NCI-H1105 treated with DMSO at 0.1 percent for 48 hours (cell line): ENCODE results near the gene ADAM30.

Experiments
- DNase-seq: peaks from one replicate; lab custom pipeline; 2025; lab: John Stamatoyannopoulos, UW

ADAM30 gene

GRCh38 chr1:119908661-119909060, 12.3 kb upstream of the ADAM30 start:
- peak; percentile 91 for DNase-seq

DNA sequence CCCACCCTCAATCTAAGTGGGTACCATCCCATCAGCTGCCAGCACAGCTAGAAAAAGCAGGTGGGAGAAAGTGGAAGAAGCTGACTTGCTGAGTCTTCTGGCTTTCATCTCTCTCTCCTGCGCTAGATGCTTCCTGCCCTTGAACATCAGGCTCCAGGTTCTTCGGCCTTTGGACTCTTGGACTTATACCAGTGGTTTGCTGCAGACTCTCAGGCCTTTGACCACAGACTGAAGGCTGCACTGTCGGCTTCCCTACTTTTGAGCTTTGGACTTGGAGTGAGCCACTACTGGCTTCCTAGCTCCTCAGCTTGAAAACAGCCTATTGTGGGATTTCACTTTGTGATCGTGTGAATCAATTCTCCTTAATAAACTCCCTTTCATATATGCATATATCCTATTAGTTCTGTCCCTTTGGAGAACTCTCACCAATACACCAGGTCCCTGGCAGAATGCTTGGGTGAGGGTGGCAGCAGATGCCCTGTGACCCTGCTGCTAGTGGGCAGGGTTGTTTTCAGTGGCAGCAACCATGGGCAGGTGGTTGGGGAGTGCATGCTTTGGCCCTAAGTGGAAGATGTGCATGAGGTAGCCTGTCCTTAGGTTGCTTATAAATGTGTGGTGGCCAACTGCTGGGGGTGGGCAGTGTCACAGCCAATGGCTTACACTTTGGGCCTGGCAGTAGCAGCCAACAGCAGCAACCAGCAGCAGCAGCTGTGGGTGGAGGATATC, 10.8 kb upstream of the ADAM30 start:
- DNase-seq = no peak

DNA sequence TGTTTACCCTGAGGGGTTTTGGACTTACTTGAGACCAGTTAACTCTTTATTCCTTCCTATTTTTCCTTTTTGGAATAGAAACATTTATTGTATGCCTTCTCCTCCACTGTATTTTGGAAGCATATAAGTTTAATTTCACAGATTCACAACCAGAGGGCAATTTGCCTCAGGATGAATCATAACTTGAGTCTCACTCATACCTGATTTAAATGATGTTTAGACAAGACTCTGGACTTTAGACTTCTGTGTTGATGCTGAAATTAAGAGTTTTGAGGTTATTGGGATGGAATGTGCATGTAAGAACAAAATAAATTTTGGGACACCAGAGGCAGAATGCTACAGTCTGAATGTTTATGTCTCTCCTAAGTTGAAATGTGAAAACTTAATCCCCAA, 7.1 kb upstream of the ADAM30 start:
- no peak for DNase-seq

DNA sequence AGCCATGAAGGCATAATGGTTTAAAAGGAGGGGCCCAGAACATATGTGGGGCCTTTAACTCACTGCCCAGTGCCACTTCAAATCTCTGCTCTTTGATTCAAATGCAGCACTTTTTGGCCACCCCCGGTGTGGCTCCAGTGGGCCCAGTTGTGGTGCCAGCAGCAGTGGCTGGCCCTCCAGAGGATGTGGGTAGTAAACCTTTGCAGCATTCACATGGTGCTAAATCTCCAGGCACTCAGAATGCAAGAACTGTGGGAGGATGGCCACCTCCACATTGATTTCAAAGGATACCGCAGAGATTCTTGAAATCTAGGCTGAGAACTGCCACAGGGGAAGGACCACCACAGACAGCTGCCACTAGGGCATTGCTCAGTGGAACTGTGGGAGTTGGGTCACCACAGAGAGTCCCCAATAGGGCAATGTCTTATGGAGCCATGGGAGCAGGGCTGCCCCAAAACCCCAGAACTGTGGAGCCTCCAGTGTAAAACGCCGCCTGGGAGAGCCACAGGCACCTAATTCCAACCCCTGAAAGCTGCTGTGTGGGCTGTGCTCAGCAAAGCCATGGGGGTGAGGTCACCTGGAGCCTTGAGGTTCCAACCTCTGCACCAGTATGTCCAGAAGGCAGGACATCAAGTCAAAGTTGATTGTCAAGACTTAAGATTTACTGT, 6.6 kb upstream of the ADAM30 start:
- DNase-seq = no peak

DNA sequence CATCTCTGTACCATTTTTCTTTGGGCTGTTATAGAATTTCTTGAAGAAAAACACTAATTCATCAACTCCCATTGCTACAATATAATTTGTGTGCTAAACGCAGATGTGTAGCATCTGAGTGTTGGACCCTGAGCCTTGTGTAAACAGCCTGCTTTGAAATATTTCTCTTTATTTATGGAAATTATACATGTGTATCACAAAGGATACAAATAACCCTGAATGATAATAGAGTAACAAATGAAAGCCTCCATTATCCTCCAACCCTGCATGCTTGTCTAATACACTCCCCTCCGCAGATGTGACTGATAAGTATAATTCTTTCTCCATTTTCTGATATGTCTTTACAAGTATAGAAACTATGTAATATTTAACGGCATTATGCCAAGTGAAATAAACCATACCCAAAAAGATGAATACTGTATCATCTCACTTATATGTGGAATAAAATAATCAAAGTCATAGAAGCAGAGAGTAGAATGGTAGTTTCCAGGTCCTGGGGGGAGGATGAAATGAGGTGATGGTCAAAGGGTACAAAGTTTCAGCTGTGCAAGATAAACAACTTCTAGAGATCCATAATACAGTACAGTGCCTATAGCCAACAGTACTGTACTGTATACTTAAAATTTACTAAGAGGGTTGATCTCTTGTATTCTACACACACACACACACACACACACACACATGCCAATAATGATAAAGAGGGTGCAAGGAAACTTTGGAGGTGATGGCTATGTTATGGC, 2.8 kb upstream of the ADAM30 start:
- DNase-seq = no peak

DNA sequence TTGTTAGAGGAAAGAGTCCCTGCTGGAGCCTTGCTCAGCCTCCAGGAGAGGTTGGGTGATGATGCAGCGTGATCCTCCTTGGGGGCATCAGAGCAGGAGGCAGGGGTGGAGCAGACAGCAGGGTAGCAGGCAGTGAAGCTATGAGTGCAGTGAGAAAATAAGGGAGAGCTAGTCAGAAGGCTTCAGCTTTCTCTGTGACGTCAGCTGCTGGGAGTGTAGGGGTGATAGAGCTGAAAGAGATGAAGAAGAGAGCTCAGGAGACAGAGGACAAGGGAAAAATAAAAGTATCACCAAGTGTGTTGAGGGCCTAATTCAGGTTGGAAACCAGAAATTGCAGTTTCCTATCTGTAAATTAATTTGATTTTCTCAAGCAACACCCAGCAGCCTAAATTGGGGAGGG, 2.2 kb upstream of the ADAM30 start:
- DNase-seq = no peak

- DNase-seq = no peak
Measured at GRCh38 chr1:119895102-119895501, 1.2 kb downstream of the ADAM30 start.

DNA sequence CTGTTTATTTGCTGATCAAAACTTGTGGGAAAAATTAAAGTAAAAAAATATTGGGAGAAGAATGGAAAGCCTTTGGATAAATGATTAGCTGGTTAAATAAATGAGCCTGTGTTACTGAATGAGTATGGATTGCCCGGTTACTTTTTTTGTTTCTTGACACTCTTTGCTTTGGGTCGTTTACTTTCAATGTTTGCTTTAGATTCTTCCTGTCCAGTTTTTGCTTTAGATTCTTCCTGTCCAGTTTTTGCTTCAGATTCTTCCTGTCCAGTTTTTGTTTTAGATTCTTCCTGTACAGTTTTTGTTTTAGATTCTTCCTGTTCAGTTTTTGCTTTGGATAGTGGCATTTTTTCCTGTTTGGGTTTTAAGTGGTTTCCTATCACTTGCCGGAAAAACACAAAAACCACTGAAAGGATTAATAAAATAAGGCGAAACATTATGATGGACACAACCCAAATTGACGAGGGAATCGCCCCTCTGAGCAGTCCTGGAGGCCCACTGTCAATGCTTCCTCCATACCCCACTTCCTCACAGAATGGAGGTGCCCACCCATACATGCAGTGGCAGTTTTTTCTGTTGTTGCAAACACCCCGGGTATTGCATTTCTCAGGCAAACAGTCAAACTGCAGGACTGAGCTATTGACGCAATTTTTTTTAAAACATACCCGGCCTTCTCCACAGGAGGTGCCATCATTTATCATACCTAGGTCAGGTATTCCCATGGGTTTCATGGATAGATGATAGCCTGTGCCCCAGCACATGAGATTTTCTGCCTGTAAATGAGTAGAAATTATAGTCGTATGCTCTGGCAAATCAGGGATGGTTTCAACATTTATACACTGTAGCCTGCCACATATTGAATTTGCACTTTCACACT, 2.3 kb downstream of the ADAM30 start:
- no peak for DNase-seq

DNA sequence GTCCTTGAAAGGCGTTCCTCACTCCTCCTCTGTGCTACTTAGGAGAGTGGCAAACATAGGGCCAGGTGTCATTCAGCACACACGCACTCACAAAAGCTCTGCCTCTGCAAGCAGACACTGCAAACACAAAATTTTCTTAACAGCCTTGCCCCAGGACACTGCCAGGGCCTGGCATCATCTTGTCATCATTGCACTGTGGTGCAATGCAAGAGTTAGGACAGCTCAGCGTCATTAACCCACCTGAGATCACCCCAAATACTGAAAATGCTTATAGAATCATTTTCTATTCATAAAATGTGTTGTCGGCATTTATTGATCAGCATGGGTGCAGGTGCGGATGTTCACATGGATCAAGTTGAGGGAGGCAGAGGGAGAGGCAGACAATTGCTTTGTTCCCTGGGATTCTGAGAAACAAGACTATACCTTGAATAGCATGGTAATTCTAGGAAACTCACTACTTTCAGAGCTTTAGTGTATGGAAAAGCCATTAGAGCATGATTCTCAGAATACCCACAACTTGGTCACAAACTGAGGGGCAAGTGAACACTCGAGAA, 3.0 kb downstream of the ADAM30 start:
- no peak for DNase-seq

DNA sequence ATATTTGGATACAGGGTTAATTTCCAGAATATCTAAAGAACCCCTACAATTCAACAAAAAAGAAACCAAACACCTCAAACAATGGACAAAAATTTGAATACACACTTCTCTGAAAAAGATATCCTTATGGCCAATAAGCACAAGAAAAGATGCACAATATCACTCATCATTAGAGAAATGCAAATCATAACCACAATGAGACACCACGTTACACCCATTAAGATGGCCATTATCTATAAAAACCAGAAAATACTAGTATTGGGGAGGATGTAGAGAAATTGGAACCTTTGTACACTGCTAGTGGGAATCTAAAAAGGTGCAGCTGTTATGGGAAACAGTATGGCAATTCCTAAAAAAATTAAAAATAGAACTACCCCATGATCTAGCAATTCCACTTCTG, 4.9 kb downstream of the ADAM30 start:
- no peak for DNase-seq

DNA sequence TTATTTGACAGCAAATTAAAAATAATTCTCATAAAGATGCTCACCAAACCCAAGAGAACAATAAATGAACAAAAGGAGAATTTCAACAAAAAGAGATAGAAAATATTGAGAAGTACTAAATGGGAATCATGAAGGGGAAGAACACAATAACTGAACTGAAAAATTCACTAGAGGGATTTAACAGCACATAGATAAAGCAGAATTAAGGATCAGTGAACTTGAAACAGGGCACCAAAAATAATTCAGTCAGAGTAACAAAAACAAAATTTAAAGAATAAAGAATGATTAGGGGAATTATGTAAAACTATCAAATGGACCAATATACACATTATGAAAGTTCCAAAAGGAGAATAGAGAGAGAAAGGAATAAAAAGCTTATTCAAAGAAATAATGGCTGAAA, 7.8 kb downstream of the ADAM30 start:
- no peak for DNase-seq

DNA sequence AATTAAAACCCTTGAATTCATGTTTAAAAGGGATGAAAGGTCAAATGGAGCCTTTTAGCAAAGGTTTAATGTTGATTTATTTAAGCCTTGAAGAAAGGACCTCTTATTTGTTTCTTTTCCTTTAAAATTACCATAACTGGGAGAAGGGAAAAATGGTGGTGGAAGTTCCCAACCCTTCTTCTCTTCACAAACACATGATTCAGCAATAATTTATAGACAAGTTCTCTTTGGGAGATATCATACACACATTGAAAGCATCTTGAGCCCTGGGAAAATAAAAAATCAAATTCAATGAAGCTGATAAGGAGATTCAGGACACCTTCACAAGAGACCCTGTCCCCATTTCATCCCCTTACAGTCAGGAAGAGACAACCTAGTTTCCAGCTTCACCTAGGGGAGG, 8.9 kb downstream of the ADAM30 start:
- DNase-seq = no peak

DNA sequence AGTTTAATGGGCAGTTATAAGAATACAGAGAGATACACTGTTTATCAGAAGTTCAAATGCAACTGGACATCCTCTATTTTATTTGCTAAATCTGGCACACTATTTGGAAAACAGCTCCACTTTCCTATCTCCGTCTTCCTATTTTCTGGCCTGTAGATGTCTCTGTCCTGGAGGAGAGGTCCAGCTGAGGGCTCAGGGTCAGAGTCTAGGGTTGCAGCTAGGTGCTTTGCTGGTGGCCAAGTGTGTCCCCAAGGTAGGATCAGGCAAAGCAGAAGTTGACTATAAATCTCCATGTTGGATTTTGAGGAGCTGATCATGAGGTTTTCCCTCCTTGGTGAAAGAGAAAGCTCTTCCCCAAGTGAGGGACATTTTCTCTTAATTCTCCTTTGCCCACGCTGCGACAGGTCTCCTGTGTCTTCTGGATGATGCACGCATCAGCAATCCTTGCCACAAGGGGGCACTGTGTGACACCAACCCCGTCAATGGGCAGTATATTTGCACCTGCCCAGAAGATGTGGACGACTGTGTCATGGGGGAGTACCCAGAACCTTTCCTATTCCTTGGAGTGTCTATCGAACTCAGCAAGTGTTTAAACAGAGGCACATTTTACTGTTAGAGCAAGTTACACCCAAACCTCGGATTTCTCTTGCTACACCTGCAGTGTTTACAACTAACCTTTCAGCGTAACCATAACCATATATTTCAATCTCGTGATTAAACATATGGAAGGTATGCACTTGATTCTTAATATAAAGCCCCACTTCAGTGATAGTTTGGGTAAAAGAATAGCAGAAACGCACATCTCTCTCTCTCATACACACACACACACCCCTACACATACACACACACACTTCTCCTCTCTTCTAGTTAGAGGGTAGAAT, 10.2 kb downstream of the ADAM30 start:
- peak; percentile 39 for DNase-seq

DNA sequence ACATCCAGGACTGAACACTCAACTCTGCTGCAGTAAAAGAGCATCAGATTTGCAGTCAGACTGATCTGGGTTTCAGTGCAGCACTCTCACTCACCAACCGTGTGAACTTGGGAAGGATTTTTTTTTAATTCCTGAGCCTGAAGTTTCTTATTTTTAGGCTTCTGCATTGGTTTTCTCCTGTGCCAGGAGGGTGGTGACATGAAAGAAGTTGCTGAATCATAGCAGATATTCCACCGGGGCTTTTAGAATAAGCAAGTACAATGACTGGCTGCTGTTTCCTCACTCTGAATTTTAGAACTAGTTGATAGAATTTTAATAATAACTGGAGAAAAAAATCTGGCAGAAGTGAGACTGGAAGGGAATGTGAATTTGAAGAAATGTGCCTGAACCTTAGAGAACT, 11.6 kb downstream of the ADAM30 start:
- no peak for DNase-seq

GRCh38 chr1:119883826-119884225, 12.5 kb downstream of the ADAM30 start:
- no peak for DNase-seq

- no peak for DNase-seq
Measured at GRCh38 chr1:119882132-119883049, 13.9 kb downstream of the ADAM30 start.

- DNase-seq = no peak
Measured at GRCh38 chr1:119879510-119880434, 16.5 kb downstream of the ADAM30 start.

- DNase-seq = peak; percentile 78
Measured at GRCh38 chr1:119878171-119878570, 18.1 kb downstream of the ADAM30 start.

GRCh38 chr1:119874186-119874585, 22.1 kb downstream of the ADAM30 start:
- no peak for DNase-seq
